ENCODE results near the gene PACRG.
A peak's percentile ranks its signal among the peaks of the same experiment; 100 is the strongest.

PACRG gene

GRCh38 chr6:163339466-163339865 lies 611.7 kb downstream of the PACRG start:
- no peak overlapping the region for H3K4me2 ChIP-seq (ENCODE audit: low read length)
- no peak overlapping the region for H3K14ac ChIP-seq (ENCODE audit: low read length)
- no peak overlapping the region for H3K4ac ChIP-seq (ENCODE audit: low read depth, low read length)

DNA sequence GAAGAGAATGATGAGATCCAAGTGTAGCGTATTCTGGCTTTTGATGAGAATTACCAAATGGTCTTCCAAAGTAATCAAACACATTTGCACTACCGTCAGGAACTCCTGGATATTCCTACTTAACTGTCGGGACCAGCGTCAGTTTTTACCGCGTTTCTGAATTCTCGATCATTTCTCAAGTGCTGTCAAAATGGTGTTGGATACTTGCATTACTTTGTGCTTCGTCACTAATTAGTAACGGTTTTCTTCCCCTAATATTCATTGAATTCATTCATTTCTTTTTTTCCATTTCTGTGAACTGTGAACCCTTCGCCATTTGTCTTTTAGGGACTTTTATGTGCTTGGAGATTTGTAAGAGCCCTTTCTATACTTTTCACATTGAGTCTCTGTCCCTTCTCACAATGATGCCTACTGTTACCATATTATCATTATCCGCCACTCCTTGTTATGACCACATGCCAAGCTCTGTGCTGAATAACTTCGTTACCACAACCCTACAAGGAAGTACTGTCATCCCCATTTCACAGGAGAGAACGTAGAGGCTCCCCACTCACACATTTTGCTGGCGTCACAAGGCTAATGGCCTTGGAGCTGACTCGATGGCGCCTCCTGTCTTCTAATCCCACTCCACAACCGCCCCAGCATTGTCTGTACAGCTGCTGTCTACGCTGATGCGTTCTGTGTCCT lies 612.6 kb downstream of the PACRG start:
- Histone ChIP-seq H2BK120ac (ENCODE audit: insufficient read depth, low read length, poor library complexity) (no peak overlapping the region), H2BK12ac (ENCODE audit: low read length) (no peak overlapping the region), H3K79me2 (ENCODE audit: control insufficient read depth, insufficient read depth, low read length, poor library complexity) (no peaks in the 10 kb centered on the region), H4K91ac (ENCODE audit: low read depth, low read length) (no peak overlapping the region), H2AFZ (ENCODE audit: insufficient read depth, low read length, poor library complexity) (no peak overlapping the region), H3K27ac (ENCODE audit: low read depth, low read length) (no peak overlapping the region), H4K8ac (ENCODE audit: low read depth, low read length) (no peak overlapping the region), H4K12ac (ENCODE audit: low read depth, low read length) (no peak overlapping the region), H3K23ac (ENCODE audit: low read length) (no peak overlapping the region), H3K9me3 (ENCODE audit: insufficient read depth, low read depth, low read length) (no peaks in the 10 kb centered on the region), H3K36me3 (ENCODE audit: control insufficient read depth in 1 of 2, insufficient read depth in 2 of 2, low read length in 2 of 2) (no peaks in the 10 kb centered on the region), H3K9ac (ENCODE audit: low read length) (no peak overlapping the region), H3K4me3 (ENCODE audit: low read depth, low read length) (no peak overlapping the region), H3K27me3 (ENCODE audit: insufficient read depth, low read length) (no peaks in the 10 kb centered on the region), H2BK5ac (ENCODE audit: low read depth, low read length, poor library complexity) (no peak overlapping the region), H3K4me1 (ENCODE audit: control insufficient read depth in 1 of 2, insufficient read depth in 2 of 2, low read length in 2 of 2) (peaks cover 4 to 5% of the 10 kb centered on the region in 2 experiments), H2AK5ac (ENCODE audit: low read length) (no peak overlapping the region), H3K4ac (ENCODE audit: low read depth, low read length) (no peak overlapping the region), H3K14ac (ENCODE audit: low read length) (no peak overlapping the region), H3K4me2 (ENCODE audit: low read length) (no peak overlapping the region), H3K18ac (ENCODE audit: low read length) (no peak overlapping the region), H3K79me1 (ENCODE audit: low read length) (no peaks in the 10 kb centered on the region)
- DNase-seq, result no peak
- no CpG with 5 or more reads among the region's 19 CpGs for WGBS (ENCODE audit: extremely low coverage, insufficient coverage, insufficient read length)

More at GRCh38 chr6:163339466-163339865, 611.7 kb downstream of the PACRG start:
- no peak for DNase-seq
- Histone ChIP-seq H3K36me3 (ENCODE audit: control insufficient read depth in 1 of 2, insufficient read depth in 2 of 2, low read length in 2 of 2) (no peaks in the 10 kb centered on the region), H3K4me1 (ENCODE audit: control insufficient read depth in 1 of 2, insufficient read depth in 2 of 2, low read length in 2 of 2) (peaks cover 4 to 5% of the 10 kb centered on the region in 2 experiments), H4K8ac (ENCODE audit: low read depth, low read length) (no peak overlapping the region), H3K9ac (ENCODE audit: low read length) (no peak overlapping the region), H4K91ac (ENCODE audit: low read depth, low read length) (no peak overlapping the region), H3K27ac (ENCODE audit: low read depth, low read length) (no peak overlapping the region), H3K18ac (ENCODE audit: low read length) (no peak overlapping the region), H2BK12ac (ENCODE audit: low read length) (no peak overlapping the region), H2BK5ac (ENCODE audit: low read depth, low read length, poor library complexity) (no peak overlapping the region), H3K4me3 (ENCODE audit: low read depth, low read length) (no peak overlapping the region), H2BK120ac (ENCODE audit: insufficient read depth, low read length, poor library complexity) (no peak overlapping the region), H2AK5ac (ENCODE audit: low read length) (no peak overlapping the region), H4K12ac (ENCODE audit: low read depth, low read length) (no peak overlapping the region), H3K79me1 (ENCODE audit: low read length) (no peaks in the 10 kb centered on the region), H3K27me3 (ENCODE audit: insufficient read depth, low read length) (no peaks in the 10 kb centered on the region), H3K79me2 (ENCODE audit: control insufficient read depth, insufficient read depth, low read length, poor library complexity) (no peaks in the 10 kb centered on the region), H2AFZ (ENCODE audit: insufficient read depth, low read length, poor library complexity) (no peak overlapping the region), H3K23ac (ENCODE audit: low read length) (no peak overlapping the region), H3K9me3 (ENCODE audit: insufficient read depth, low read depth, low read length) (no peaks in the 10 kb centered on the region)
- no CpG with 5 or more reads among the region's 5 CpGs for whole genome bisulfite sequencing (ENCODE audit: extremely low coverage, insufficient coverage, insufficient read length)

- no CpG with 5 or more reads among the region's 16 CpGs for WGBS (ENCODE audit: extremely low coverage, insufficient coverage, insufficient read length)
- Histone ChIP-seq H3K4me2 (ENCODE audit: low read length) (no peak overlapping the region), H3K4me1 (ENCODE audit: control insufficient read depth in 1 of 2, insufficient read depth in 2 of 2, low read length in 2 of 2) (peaks cover 4 to 5% of the 10 kb centered on the region in 2 experiments), H3K27me3 (ENCODE audit: insufficient read depth, low read length) (no peaks in the 10 kb centered on the region), H2AFZ (ENCODE audit: insufficient read depth, low read length, poor library complexity) (no peak overlapping the region), H3K18ac (ENCODE audit: low read length) (no peak overlapping the region), H2AK5ac (ENCODE audit: low read length) (no peak overlapping the region), H3K23ac (ENCODE audit: low read length) (no peak overlapping the region), H3K4me3 (ENCODE audit: low read depth, low read length) (no peak overlapping the region), H3K79me1 (ENCODE audit: low read length) (no peaks in the 10 kb centered on the region), H3K9ac (ENCODE audit: low read length) (no peak overlapping the region), H3K27ac (ENCODE audit: low read depth, low read length) (no peak overlapping the region), H3K4ac (ENCODE audit: low read depth, low read length) (no peak overlapping the region), H3K79me2 (ENCODE audit: control insufficient read depth, insufficient read depth, low read length, poor library complexity) (no peaks in the 10 kb centered on the region), H3K36me3 (ENCODE audit: control insufficient read depth in 1 of 2, insufficient read depth in 2 of 2, low read length in 2 of 2) (no peaks in the 10 kb centered on the region), H3K9me3 (ENCODE audit: insufficient read depth, low read depth, low read length) (no peaks in the 10 kb centered on the region), H2BK120ac (ENCODE audit: insufficient read depth, low read length, poor library complexity) (no peak overlapping the region), H3K14ac (ENCODE audit: low read length) (no peak overlapping the region), H4K91ac (ENCODE audit: low read depth, low read length) (no peak overlapping the region), H4K12ac (ENCODE audit: low read depth, low read length) (no peak overlapping the region), H2BK12ac (ENCODE audit: low read length) (no peak overlapping the region), H4K8ac (ENCODE audit: low read depth, low read length) (no peak overlapping the region), H2BK5ac (ENCODE audit: low read depth, low read length, poor library complexity) (no peak overlapping the region)
- DNase-seq, result peak; percentile 81 to 89
Measured at GRCh38 chr6:163341224-163342061, 613.7 kb downstream of the PACRG start.

GRCh38 chr6:163342571-163343539 lies 615.1 kb downstream of the PACRG start:
- H2BK5ac ChIP-seq (ENCODE audit: low read depth, low read length, poor library complexity), result no peak overlapping the region
- H3K4ac ChIP-seq (ENCODE audit: low read depth, low read length), result no peak overlapping the region
- H3K4me2 ChIP-seq (ENCODE audit: low read length), result no peak overlapping the region
- no peak overlapping the region for H4K91ac ChIP-seq (ENCODE audit: low read depth, low read length)
- no peaks in the 10 kb centered on the region for H3K79me2 ChIP-seq (ENCODE audit: control insufficient read depth, insufficient read depth, low read length, poor library complexity)
- no peak for DNase-seq
- H2AFZ ChIP-seq (ENCODE audit: insufficient read depth, low read length, poor library complexity), result no peak overlapping the region
- no peak overlapping the region for H3K14ac ChIP-seq (ENCODE audit: low read length)
- no peak overlapping the region for H4K8ac ChIP-seq (ENCODE audit: low read depth, low read length)
- H4K12ac ChIP-seq (ENCODE audit: low read depth, low read length), result no peak overlapping the region
- H2AK5ac ChIP-seq (ENCODE audit: low read length), result no peak overlapping the region
- H3K4me3 ChIP-seq (ENCODE audit: low read depth, low read length), result no peak overlapping the region
- no peak overlapping the region for H3K9ac ChIP-seq (ENCODE audit: low read length)
- H3K36me3 ChIP-seq (ENCODE audit: control insufficient read depth in 1 of 2, insufficient read depth in 2 of 2, low read length in 2 of 2), result no peaks in the 10 kb centered on the region
- H3K23ac ChIP-seq (ENCODE audit: low read length), result no peak overlapping the region
- peaks cover 4 to 5% of the 10 kb centered on the region in 2 experiments for H3K4me1 ChIP-seq (ENCODE audit: control insufficient read depth in 1 of 2, insufficient read depth in 2 of 2, low read length in 2 of 2)
- no peaks in the 10 kb centered on the region for H3K79me1 ChIP-seq (ENCODE audit: low read length)
- H2BK120ac ChIP-seq (ENCODE audit: insufficient read depth, low read length, poor library complexity), result no peak overlapping the region
- H3K9me3 ChIP-seq (ENCODE audit: insufficient read depth, low read depth, low read length), result no peaks in the 10 kb centered on the region
- H3K27me3 ChIP-seq (ENCODE audit: insufficient read depth, low read length), result no peaks in the 10 kb centered on the region
- H3K27ac ChIP-seq (ENCODE audit: low read depth, low read length), result no peak overlapping the region
- H2BK12ac ChIP-seq (ENCODE audit: low read length), result no peak overlapping the region
- no CpG with 5 or more reads among the region's 24 CpGs for WGBS (ENCODE audit: extremely low coverage, insufficient coverage, insufficient read length)
- no peak overlapping the region for H3K18ac ChIP-seq (ENCODE audit: low read length)
